Astrocyte (in vitro differentiated cells and primary cell): Measurements from ENCODE around the gene CSTF2T.

Experiments used
- CTCF ChIP-seq: IDR thresholded peaks from 2 replicates; pipeline ENCODE4 v1.5.1; 2011; ENCODE audit warnings: low read depth, mild to moderate bottlenecking, inconsistent platforms, low read length, moderate library complexity; ENCODE audit not compliant: insufficient read depth
- EZH2 ChIP-seq: IDR thresholded peaks from 2 replicates; pipeline ENCODE4 v1.6.1; 2012; ENCODE audit warnings: mild to moderate bottlenecking, low read length, inconsistent platforms; ENCODE audit not compliant: insufficient read depth

GRCh38 chr10:51656503-51656902, 42.9 kb downstream of the CSTF2T start:
- TF ChIP-seq CTCF: no peak
- TF ChIP-seq EZH2: no peak
